CD4-positive, alpha-beta T cell treated with Interleukin-21 for 1 hour (primary cell): ENCODE measurements around the gene CDHR1.
A peak's percentile ranks its signal among the peaks of the same experiment; 100 is the strongest.

Source experiments
- DNase-seq: peaks from one replicate; pipeline ENCODE4 v3.0.0-alpha.2; 2020

Gene CDHR1

DNA sequence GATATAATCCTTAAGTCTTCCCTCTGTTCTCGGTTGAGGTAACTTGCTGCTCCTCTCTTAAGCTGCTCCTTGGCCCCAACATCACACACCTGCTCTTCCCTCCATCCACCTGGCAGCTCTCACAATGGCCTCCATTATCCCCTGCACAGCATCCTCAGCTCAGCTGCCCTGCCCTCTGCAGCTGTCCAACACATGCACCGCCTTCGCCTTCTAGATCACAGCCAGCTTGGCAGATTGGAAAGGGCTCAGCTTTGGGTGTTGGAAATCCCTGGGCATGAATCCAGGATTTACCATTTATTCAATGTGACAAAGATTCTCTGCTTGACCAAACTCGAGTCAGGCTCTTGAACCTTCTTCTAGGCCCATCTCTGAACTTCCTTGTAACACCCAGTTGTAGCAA lies 71.1 kb downstream of the CDHR1 start:
- DNase-seq = no peak

DNA sequence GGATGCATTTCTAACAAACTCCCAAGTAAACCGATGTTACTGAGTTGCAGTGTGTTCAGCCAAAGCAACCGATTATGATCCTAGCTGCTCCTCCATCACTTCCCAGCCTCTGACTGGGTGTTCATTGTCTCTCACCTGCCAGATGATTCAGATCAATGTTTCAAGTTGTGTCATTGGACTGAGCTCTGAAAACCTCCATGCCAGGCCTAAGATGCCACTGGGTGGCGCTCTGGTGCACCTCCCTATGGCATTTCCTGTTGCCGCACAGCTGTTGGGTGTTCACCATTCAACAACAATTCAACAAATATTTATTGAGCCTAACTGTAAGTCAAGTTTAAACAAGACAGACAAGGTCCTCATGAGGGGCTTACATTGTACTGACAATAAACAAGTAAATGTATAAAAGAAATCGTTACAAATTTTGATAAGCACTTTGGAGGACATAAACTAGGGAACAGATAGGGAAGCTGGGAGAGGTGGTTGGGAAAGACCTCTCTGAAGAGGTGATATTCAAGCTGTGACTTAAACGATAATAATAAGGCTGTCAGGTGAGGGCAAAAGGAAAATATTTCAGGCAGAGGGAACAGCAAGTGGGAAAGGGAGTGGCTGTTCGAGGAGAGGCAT lies 73.3 kb downstream of the CDHR1 start:
- peak; percentile 56 for DNase-seq

DNA sequence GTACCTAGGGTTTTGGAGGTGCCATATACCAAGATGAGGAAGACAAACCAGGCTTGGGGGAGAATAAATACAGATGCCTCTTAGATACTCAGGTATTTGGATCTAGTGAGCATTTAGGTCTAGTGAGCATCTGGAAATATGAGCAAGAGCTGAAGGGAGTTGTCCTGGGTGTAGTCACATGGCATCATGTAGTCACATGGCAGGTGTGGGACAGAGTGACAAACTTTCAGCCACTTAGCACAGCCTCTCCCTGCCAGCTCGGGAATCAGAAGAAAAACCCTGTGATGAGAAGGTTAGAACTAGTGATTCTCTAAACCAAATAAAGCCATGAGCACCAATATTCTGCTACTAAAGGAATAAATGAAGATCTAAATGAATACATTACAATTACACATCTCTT lies 74.8 kb downstream of the CDHR1 start:
- no peak for DNase-seq
